ENCODE measurements around the gene HHIPL1.

GRCh38 chr14:99611646-99612045, 33.3 kb upstream of the HHIPL1 start:
- TF ChIP-seq POLR2A (IDR thresholded peaks at IDR 0.05) (no peak), CTCF (IDR thresholded peaks at IDR 0.05) (no peak)
